ENCODE measurements around the gene LAPTM4A. TPM values are rescaled to one million over a fixed set of nuclear protein-coding genes. Genes with fewer than 3 reads are reported as not detected.

The LAPTM4A gene
- total RNA-seq, 2 experiments from 2014 or later: 8.4 to 26.2 TPM

- Histone ChIP-seq H3K9me2 (ENCODE audit: insufficient read depth, low read length) (no peaks in the 10 kb centered on the region), H3K4me1 (ENCODE audit: insufficient read depth, low read length, poor library complexity, severe bottlenecking) (no peaks in the 10 kb centered on the region), H3K79me2 (ENCODE audit: insufficient read depth, low read depth, low read length) (no peaks in the 10 kb centered on the region), H4K20me1 (ENCODE audit: insufficient read depth, low read length) (no peaks in the 10 kb centered on the region), H3K4me2 (ENCODE audit: low read length) (no peak overlapping the region), H3K27ac (ENCODE audit: low read depth, low read length, poor library complexity, severe bottlenecking) (no peak overlapping the region), H3K9me3 (ENCODE audit: low read length) (no peaks in the 10 kb centered on the region), H3K36me3 (ENCODE audit: insufficient read depth, low read length) (no peaks in the 10 kb centered on the region), H2AFZ (ENCODE audit: low read length) (no peak overlapping the region), H3K4me3 (ENCODE audit: low read depth, low read length, poor library complexity, severe bottlenecking) (no peak overlapping the region)
- no peak for DNase-seq (ENCODE audit: low spot score)
- POLR2A ChIA-PET: no interaction called here
- CTCF ChIA-PET (ENCODE audit: unreplicated experiment): no interaction called here
- TF ChIP-seq EZH2phosphoT487 (IDR thresholded peaks at IDR 0.05; ENCODE audit: borderline replicate concordance, low read depth, low read length): no peak
- TF ChIP-seq CTCF (conservative IDR thresholded peaks at IDR 0.05; ENCODE audit: low read length): no peak
- BruUV-seq (replicated peaks): no TSS peak
- intact Hi-C loops (cut with micrococcal nuclease; ENCODE audit: unreplicated experiment): no loop called here
Observed at GRCh38 chr2:20005891-20006470, 45.4 kb downstream of the LAPTM4A start.

GRCh38 chr2:20005067-20005627 lies 46.3 kb downstream of the LAPTM4A start:
- H3K9me2 ChIP-seq (ENCODE audit: insufficient read depth, low read length): no peaks in the 10 kb centered on the region
- H3K4me2 ChIP-seq (ENCODE audit: low read length): no peak overlapping the region
- H2AFZ ChIP-seq (ENCODE audit: low read length): no peak overlapping the region
- CTCF ChIA-PET (ENCODE audit: unreplicated experiment): no interaction called here
- H3K36me3 ChIP-seq (ENCODE audit: insufficient read depth, low read length): no peaks in the 10 kb centered on the region
- H3K4me1 ChIP-seq (ENCODE audit: insufficient read depth, low read length, poor library complexity, severe bottlenecking): no peaks in the 10 kb centered on the region
- DNase-seq (ENCODE audit: low spot score): no peak
- H4K20me1 ChIP-seq (ENCODE audit: insufficient read depth, low read length): no peaks in the 10 kb centered on the region
- no TSS peak for BruUV-seq (replicated peaks)
- no peak overlapping the region for H3K27ac ChIP-seq (ENCODE audit: low read depth, low read length, poor library complexity, severe bottlenecking)
- no peaks in the 10 kb centered on the region for H3K9me3 ChIP-seq (ENCODE audit: low read length)
- H3K79me2 ChIP-seq (ENCODE audit: insufficient read depth, low read depth, low read length): no peaks in the 10 kb centered on the region
- POLR2A ChIA-PET: no interaction called here
- intact Hi-C loops (cut with micrococcal nuclease; ENCODE audit: unreplicated experiment): no loop called here
- no peak overlapping the region for H3K4me3 ChIP-seq (ENCODE audit: low read depth, low read length, poor library complexity, severe bottlenecking)
- TF ChIP-seq EZH2phosphoT487 (IDR thresholded peaks at IDR 0.05; ENCODE audit: borderline replicate concordance, low read depth, low read length) (no peak), CTCF (conservative IDR thresholded peaks at IDR 0.05; ENCODE audit: low read length) (no peak)

DNA sequence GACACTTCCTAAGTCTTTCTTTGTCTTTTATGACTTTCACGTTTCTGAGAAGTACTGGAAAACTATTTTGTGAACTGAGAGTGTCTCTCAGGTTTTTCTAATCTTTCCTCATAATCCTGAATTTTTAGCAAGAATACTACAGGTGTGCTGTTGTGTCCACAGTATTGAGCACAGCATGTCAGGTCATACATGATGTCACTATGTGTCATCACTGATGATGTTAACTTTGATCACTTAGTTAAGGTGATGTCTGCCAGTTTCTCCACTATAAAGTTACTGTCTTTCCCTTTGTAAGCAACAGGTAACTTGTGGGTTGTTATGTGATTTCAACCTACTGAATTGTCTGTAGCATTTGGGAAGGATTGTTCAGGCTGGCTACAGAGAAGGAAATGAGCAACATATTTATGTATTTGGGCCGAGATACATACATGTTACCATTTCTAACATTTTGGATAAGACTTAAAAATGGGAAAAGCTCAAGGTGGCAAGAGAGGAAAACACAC lies 50.0 kb downstream of the LAPTM4A start:
- POLR2A ChIA-PET: interaction anchor here (0.9 kb wide), 1 partner anchor 88 kb away, joined by 3 read pairs; no protein-coding TSS in a partner anchor
- Histone ChIP-seq H3K9me3 (ENCODE audit: low read length) (no peaks in the 10 kb centered on the region), H3K4me1 (ENCODE audit: insufficient read depth, low read length, poor library complexity, severe bottlenecking) (no peaks in the 10 kb centered on the region), H3K36me3 (ENCODE audit: insufficient read depth, low read length) (no peaks in the 10 kb centered on the region), H3K79me2 (ENCODE audit: insufficient read depth, low read depth, low read length) (no peaks in the 10 kb centered on the region), H4K20me1 (ENCODE audit: insufficient read depth, low read length) (no peaks in the 10 kb centered on the region), H3K27ac (ENCODE audit: low read depth, low read length, poor library complexity, severe bottlenecking) (no peak overlapping the region), H2AFZ (ENCODE audit: low read length) (no peak overlapping the region), H3K9me2 (ENCODE audit: insufficient read depth, low read length) (no peaks in the 10 kb centered on the region), H3K4me2 (ENCODE audit: low read length) (no peak overlapping the region), H3K4me3 (ENCODE audit: low read depth, low read length, poor library complexity, severe bottlenecking) (no peak overlapping the region)
- intact Hi-C loops (cut with micrococcal nuclease; ENCODE audit: unreplicated experiment): no loop called here
- no peak for DNase-seq (ENCODE audit: low spot score)
- TF ChIP-seq CTCF (conservative IDR thresholded peaks at IDR 0.05; ENCODE audit: low read length) (no peak), EZH2phosphoT487 (IDR thresholded peaks at IDR 0.05; ENCODE audit: borderline replicate concordance, low read depth, low read length) (no peak)
- BruUV-seq (replicated peaks): no TSS peak
- CTCF ChIA-PET (ENCODE audit: unreplicated experiment): interaction anchor here (0.6 kb wide), 1 partner anchor 277 kb away, joined by 6 read pairs; no protein-coding TSS in a partner anchor

All from OCI-LY7 (cell line).